ACHN (cell line): ENCODE measurements around the gene TBCCD1.

Experiments used
- DNase-seq: peaks from one replicate; pipeline ENCODE4 v3.0.0-alpha.2; 2015
- in situ Hi-C: cut with HindIII; loops from 2 replicates; pipeline ENCODE4 v1.10.0; 2017; ENCODE audit warnings: low sequenced_read_pairs, low pct_ligation_motif_present, low pct_unique_long_range_greater_than_20kb

Gene TBCCD1, protein sequence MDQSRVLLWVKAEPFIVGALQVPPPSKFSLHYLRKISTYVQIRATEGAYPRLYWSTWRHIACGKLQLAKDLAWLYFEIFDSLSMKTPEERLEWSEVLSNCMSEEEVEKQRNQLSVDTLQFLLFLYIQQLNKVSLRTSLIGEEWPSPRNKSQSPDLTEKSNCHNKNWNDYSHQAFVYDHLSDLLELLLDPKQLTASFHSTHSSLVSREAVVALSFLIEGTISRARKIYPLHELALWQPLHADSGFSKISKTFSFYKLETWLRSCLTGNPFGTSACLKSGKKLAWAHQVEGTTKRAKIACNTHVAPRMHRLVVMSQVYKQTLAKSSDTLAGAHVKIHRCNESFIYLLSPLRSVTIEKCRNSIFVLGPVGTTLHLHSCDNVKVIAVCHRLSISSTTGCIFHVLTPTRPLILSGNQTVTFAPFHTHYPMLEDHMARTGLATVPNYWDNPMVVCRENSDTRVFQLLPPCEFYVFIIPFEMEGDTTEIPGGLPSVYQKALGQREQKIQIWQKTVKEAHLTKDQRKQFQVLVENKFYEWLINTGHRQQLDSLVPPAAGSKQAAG

DNA sequence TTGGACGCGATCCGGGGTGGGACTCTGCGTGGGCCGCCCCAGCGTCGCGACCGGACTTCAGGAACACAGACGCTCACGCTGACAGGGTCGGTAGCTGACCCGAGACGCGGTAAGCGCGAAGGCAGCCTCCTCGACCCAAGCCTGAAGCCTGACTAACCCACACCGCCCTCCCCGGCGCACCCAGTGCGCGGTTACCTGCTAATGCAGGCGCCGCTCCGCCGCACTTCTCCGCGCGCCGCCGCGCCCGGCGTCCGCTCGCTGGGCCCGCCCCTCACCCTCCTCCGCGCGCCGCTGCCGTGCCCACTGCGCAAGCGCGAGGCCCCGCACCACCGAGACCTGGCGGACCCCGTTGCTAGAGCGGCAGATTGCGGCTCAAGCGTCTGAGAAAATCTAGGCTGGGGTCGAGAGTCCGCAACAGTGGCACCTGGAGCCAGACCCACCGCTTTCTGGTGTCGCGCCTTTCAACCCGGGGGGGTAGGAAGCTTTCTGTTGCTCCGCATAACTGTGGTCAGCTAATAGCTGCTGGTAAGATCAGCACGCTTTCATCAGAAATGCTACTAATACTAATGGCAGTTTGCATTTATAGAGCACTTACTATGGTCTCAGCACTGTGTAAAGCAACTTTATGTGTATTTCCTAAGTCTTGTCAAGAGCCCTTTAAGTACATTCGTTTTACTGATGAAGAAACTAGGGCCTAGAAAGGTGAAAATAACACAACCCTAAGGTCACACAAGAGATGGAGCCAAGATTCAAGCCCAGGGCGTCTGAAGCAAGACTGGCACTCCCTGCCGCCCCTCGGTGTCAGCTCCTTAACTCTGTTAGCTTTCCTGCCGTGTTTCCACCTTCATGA is at the start of gene TBCCD1:
Gene TBCCD1 (minus strand): TSS at position 268 of the 850 bp plus-strand sequence. CDS start 3,010 bp downstream, outside the sequence.
- in situ Hi-C loops: no loop called here
- DNase-seq: peak; percentile 80

DNA sequence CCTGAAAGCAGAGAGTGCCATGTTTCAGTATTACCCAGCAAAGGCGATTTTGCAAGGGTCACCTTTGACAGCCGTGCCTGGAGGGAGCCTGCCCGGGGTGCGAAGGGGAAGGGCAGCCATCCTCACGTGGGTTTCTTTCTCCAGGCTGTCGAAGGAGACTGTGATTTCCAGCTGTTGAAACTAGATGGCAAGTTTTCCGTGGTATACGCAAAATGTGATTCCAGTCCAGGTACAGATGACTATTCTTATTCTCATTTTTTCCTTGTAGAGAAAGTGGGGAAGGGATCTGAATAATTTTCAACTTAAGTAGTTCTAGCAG is 49.1 kb upstream of the TBCCD1 start:
- in situ Hi-C loops: no loop called here
- DNase-seq: no peak

DNA sequence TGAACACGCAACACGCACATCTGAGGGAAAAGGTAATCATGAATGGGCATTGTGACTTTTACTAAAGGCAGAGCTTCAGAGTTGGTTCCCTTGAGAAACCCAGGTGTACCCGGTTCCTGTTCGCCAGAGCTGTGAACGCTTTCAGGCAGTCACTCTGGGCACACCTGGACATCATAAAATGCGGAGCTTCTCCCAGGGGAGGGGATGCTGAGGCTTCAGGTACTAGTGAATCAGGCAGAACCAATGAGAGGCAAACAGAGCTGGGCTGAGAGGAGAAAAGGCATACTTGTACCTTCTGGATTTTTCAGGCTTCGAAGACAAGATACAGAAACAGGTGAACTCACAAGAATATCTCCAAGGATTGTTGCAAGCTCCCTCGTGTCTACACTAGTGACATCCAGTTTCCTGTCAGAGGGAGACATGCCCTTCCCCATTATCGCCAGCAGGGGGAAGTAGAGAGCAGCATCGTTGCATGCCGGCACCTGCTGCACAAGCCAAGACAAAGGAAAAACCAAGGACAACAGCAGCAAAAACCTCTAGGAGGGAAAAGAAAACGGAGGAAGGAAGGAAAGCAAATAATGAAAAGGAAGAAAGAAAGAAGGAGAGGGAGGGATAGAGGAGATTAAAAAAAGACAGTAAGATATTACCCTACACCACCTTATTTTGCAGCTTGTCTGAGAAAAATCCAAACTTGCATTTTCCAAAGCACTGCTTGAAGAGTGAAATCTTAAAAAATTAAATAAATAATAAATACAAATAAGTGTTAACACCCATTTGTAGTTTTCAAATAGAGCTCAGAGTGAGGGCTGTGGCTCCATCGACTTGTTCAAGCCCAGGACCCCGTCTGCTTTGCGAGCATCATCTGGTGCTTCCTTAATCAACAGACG is 47.7 kb upstream of the TBCCD1 start:
- in situ Hi-C loops: no loop called here
- DNase-seq: peak; percentile 65

DNA sequence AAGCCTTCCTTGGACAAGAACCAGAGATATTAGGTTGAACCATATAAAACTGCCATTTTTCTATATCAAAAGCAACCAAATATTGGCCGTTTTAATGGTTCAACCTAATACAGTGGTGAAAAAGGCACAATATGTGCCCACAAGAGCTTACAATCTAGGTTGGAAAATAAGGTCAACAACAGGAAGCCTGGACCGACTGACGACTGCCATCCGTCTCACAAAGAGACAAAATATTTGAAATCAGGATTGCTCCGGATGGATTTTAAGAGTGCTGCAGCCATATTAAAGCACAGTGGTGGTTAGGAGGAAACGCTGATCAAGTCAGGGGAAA is 47.1 kb upstream of the TBCCD1 start:
- in situ Hi-C loops: no loop called here
- no peak for DNase-seq

- in situ Hi-C loops: no loop called here
- no peak for DNase-seq
Measured at GRCh38 chr3:186613637-186614265, 46.6 kb upstream of the TBCCD1 start.

DNA sequence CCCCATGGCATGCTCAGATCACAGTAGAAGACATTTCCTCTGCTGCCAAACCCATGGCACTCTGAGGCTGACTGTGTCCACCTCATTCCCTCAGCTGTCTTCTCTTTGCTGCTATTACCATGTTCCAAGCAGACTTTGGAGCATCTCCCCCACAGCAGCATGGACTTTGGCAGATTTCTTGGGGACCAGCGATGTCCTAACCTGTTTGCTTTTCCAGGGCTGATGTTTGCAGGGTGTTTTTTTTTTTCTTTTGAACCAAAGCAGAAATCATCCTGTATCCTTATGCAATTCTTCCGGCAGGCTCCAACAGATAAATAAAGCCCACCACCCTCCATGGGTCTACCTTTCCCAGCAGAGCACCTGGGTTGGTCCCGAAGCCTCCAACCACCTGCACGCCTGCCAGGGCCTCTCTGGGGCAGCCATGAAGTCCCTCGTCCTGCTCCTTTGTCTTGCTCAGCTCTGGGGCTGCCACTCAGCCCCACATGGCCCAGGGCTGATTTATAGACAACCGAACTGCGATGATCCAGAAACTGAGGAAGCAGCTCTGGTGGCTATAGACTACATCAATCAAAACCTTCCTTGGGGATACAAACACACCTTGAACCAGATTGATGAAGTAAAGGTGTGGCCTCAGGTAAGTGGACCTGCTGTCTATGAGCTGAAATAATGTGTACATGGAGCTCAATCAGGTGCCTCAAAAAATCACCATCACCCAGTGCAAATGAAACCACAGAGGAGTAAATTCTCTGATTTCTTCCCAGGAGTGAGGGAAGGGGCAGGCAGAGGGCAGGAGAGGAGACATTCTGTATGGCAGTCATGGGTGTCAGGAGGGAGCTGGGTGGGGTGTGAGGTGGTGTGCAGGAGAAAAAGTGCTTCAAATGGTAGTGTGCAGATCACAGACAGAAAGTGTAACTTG is 45.8 kb upstream of the TBCCD1 start, which contains the start of gene AHSG:
Gene AHSG (plus strand): TSS at position 340 of the 916 bp plus-strand sequence. CDS start 82 bp downstream, at position 422.
- in situ Hi-C loops: no loop called here

DNA sequence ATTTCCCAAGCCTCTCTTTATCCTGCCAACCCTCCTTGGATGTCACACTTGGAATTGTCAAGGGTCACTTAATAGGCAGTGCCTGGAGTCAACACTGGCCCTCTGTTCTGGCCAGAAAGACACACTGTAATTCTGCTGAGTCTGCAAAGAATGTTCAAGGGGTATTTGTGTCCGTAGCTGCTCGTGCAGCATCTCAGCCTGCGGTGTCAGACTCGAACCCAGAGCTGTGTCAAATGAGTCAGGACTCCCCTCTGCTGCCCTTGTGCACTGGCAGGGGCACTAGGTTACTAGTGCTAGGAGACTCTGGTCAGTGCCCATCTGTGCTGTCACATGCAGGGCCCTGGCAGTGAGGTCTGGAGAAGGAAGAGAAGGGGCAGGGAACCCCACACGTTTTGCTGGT is 44.9 kb upstream of the TBCCD1 start:
- DNase-seq: no peak
- in situ Hi-C loops: no loop called here

More for the DNA sequence above, 45.8 kb upstream of the TBCCD1 start, which contains the start of gene AHSG:
- no peak for DNase-seq

GRCh38 chr3:186609247-186609868 is 42.2 kb upstream of the TBCCD1 start:
- in situ Hi-C loops: no loop called here
- peak; percentile 49 for DNase-seq

GRCh38 chr3:186608624-186609215 is 41.6 kb upstream of the TBCCD1 start:
- no peak for DNase-seq
- in situ Hi-C loops: no loop called here

GRCh38 chr3:186605561-186606545 is 38.7 kb upstream of the TBCCD1 start:
- DNase-seq: no peak
- in situ Hi-C loops: no loop called here

DNA sequence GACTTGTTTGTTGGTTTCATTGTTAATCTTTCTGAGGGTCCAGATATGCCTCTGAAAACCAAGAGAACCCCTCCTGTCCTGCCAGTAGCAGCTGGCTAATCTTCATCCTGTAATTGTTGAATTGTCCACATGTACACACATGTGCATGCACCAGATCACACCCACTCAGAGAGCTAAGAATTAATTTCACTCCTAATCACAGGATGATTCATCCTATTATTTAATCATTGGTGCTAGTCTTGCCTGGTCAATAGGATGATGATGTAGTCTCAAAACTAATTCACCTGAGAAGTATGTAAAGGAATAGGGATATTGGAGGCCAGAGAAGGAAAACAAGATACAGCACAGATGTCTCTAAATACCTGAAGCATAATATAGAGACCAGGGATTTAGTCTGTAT is 37.9 kb upstream of the TBCCD1 start:
- in situ Hi-C loops: no loop called here

GRCh38 chr3:186603159-186603558 is 36.0 kb upstream of the TBCCD1 start:
- in situ Hi-C loops: no loop called here
- no peak for DNase-seq

More for the DNA sequence above, 37.9 kb upstream of the TBCCD1 start:
- DNase-seq: no peak

- no peak for DNase-seq
- in situ Hi-C loops: no loop called here
Measured at GRCh38 chr3:186600896-186601295, 33.8 kb upstream of the TBCCD1 start.

GRCh38 chr3:186599785-186600166 is 32.6 kb upstream of the TBCCD1 start:
- in situ Hi-C loops: no loop called here

DNA sequence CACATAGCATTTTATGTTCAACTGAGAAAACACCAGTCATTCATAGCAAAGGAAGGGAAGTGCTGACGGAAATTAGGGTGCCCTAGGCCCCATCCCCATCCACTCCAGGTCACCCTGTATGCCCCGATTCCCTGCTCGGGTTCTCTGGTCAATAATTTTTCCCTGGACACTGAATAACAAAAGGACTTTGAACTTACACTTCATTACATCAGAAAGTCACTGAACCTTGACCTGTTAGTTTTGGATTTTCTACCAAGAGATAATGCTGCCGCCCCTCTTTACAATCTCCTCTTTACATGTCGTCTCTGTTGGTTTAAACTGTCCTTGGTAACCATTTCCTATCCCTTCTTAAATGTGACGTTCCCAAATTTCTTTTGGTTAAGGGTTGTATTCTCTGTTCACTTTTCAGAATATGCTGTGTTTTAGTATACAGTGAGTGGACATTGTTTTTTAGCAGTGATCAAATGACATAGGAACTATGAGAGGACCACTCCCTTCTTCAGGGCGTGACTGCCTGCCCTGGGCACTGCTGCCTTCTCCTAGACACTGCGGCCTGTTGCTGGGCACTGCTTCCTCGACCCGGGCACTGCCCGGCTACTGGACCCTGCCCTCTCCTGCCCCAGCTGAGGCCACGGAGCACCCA is 32.1 kb upstream of the TBCCD1 start:
- in situ Hi-C loops: no loop called here
- DNase-seq: peak; percentile 47

More at GRCh38 chr3:186599785-186600166, 32.6 kb upstream of the TBCCD1 start:
- DNase-seq: no peak
